ENCODE measurements around the gene ACSL6.

DNA sequence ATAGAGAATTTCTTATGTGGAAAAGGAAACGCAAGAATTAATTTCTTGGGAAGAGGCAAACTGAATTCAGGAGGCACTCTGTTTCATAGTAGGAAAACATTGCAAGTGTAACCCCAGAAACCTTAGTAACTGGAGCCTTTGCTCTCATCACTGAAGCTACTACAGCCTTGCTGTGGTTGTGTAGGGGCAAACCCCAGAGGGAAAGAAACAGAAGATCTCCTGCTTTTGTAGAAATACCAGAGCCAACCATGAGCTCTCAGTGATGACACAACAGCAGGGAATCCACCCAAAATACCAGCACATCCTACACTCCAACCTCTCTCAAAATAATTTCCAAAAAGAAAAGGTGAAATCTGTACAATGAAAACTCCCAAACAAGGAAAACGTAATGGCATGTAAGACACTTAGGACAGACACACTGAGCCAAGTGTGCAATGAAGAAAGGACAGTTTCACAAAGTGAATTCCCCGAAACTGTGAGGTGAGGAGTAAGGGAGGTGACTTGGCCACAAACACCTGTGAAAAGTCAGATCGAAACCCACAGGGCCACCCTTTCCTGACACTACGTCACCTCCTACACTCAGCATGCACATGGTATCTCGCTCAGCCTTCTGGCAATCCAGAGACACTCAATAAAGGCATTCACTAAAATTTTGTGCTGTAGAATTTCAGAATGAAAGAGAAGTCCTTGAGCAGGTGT is 8.5 kb upstream of the ACSL6 start:
- TF ChIP-seq CTCF (IDR thresholded peaks at IDR 0.05; ENCODE audit: poor library complexity): no peak
- no peak for TF ChIP-seq EZH2 (IDR thresholded peaks at IDR 0.05; ENCODE audit: borderline replicate concordance)
- no peak for TF ChIP-seq EZH2phosphoT487 (IDR thresholded peaks at IDR 0.05; ENCODE audit: low read depth, severe bottlenecking, unreplicated experiment)

Data from hepatocyte (in vitro differentiated cells).